H1 (cell line): ENCODE data around the gene MROH2B. TPM values are rescaled to one million over a fixed set of nuclear protein-coding genes. Genes with fewer than 3 reads are reported as not detected.

Experiments used
- CTCF ChIA-PET: fragments of 300-600 bp; sonication (Branson Sonifier 250); formaldehyde crosslinking; loops from one replicate; lab custom pipeline; 2021; ENCODE audit not compliant: partially characterized antibody; lab: Charles Lee
- POLR2A ChIA-PET: fragments of 300-600 bp; sonication (Branson Sonifier 250); formaldehyde crosslinking; loops from one replicate; lab custom pipeline; 2021; ENCODE audit warnings: inconsistent platforms; ENCODE audit not compliant: partially characterized antibody; lab: Charles Lee
- DNase-seq, 2 experiments: peaks; one replicate each; pipeline versions ENCODE4 v3.0.0 to v3.0.0-alpha.2; 2010 to 2022; ENCODE audit warnings: low spot score in 2 of 2, low read depth in 1 of 2, mixed read lengths in 1 of 2
- FAIRE-seq: peaks from 2 replicates; lab custom pipeline; 2011; peaks lifted over from hg19 to GRCh38; lab: Jason Lieb, UNC
- H2AFZ ChIP-seq: 2 replicates; pipeline ENCODE4 v1.8.1; 2012; ENCODE audit warnings: low read length, inconsistent platforms
- H2AK5ac ChIP-seq: 2 replicates; pipeline ENCODE4 v1.6.1; 2013; ENCODE audit warnings: low read depth, low read length
- H2BK120ac ChIP-seq: replicated peaks from 2 replicates; pipeline ENCODE3; 2013; ENCODE audit warnings: low read depth, low read length, inconsistent platforms
- H2BK12ac ChIP-seq: 2 replicates; pipeline ENCODE4 v1.6.1; 2013; ENCODE audit warnings: low read depth, low read length
- H2BK15ac ChIP-seq: 2 replicates; pipeline ENCODE4 v1.6.1; 2013; ENCODE audit warnings: low read length
- H2BK20ac ChIP-seq: 2 replicates; pipeline ENCODE4 v1.6.1; 2013; ENCODE audit warnings: low read length
- H2BK5ac ChIP-seq: 2 replicates; pipeline ENCODE4 v1.6.1; 2013; ENCODE audit warnings: low read depth, low read length
- H3K14ac ChIP-seq: 2 replicates; pipeline ENCODE4 v1.6.1; 2013; ENCODE audit warnings: inconsistent platforms; ENCODE audit not compliant: insufficient read length
- H3K18ac ChIP-seq: 2 replicates; pipeline ENCODE4 v1.6.1; 2013; ENCODE audit warnings: low read length; ENCODE audit errors: extremely low read depth
- H3K23ac ChIP-seq: 2 replicates; pipeline ENCODE4 v1.6.1; 2013; ENCODE audit warnings: inconsistent platforms; ENCODE audit not compliant: insufficient read length
- H3K23me2 ChIP-seq: 2 replicates; pipeline ENCODE4 v1.6.1; 2013; ENCODE audit warnings: low read depth, low read length
- H3K27ac ChIP-seq: 2 replicates; pipeline ENCODE4 v1.6.1; 2011; ENCODE audit warnings: low read depth, low read length, inconsistent platforms
- H3K27me3 ChIP-seq, 4 experiments: replicated peaks in 1 of 4; 1 replicate in 1 of 4; 2 replicates in 3 of 4; pipeline versions ENCODE4 v1.6.1 to v1.8.1; 2011 to 2013; ENCODE audit warnings: low read length in 3 of 4, mild to moderate bottlenecking in 3 of 4, inconsistent platforms in 2 of 4, mixed read lengths in 2 of 4, moderate library complexity in 1 of 4; ENCODE audit not compliant: control insufficient read depth in 3 of 4, insufficient read depth in 3 of 4; ENCODE audit errors: extremely low read depth in 1 of 4
- H3K36me3 ChIP-seq, 4 experiments: 2 replicates each; pipeline versions ENCODE4 v1.6.1 to v1.8.1; 2011 to 2013; ENCODE audit warnings: mild to moderate bottlenecking in 4 of 4, low read length in 3 of 4, moderate library complexity in 2 of 4, control low read depth in 1 of 4, inconsistent platforms in 1 of 4; ENCODE audit not compliant: insufficient read depth in 4 of 4, control insufficient read depth in 2 of 4
- H3K4ac ChIP-seq: replicated peaks from 2 replicates; pipeline ENCODE3; 2013; ENCODE audit warnings: low read length, low read depth, mixed read lengths, inconsistent platforms; ENCODE audit not compliant: insufficient read length
- H3K4me1 ChIP-seq, 4 experiments: replicated peaks in 1 of 4; 1 replicate in 1 of 4; 2 replicates in 3 of 4; pipeline versions ENCODE4 v1.6.1 to v1.8.1; 2011 to 2013; ENCODE audit warnings: low read length in 3 of 4, inconsistent platforms in 2 of 4, mixed read lengths in 1 of 4; ENCODE audit not compliant: insufficient read depth in 4 of 4, control insufficient read depth in 3 of 4
- H3K4me2 ChIP-seq, 2 experiments: 2 replicates each; pipeline versions ENCODE4 v1.6.1 to v1.8.1; 2011 to 2013; ENCODE audit warnings: low read depth in 2 of 2, low read length in 2 of 2, control low read depth in 1 of 2, inconsistent platforms in 1 of 2, mild to moderate bottlenecking in 1 of 2; ENCODE audit not compliant: insufficient read depth in 1 of 2
- H3K4me3 ChIP-seq, 4 experiments: fragments of 200-600, 300-600 bp in 1 of 4; sonication (generic), shearing (Covaris generic), sonication (Bioruptor Twin) in 1 of 4; 2 replicates each; pipeline versions ENCODE4 v1.5.1 to v1.8.1; 2011 to 2016; ENCODE audit warnings: low read length in 4 of 4, low read depth in 3 of 4, control low read depth in 2 of 4, inconsistent platforms in 2 of 4, mild to moderate bottlenecking in 2 of 4, mixed read lengths in 1 of 4, moderate library complexity in 1 of 4; ENCODE audit not compliant: insufficient read depth in 2 of 4; ENCODE audit errors: extremely low read depth in 1 of 4
- H3K56ac ChIP-seq: replicated peaks from 2 replicates; pipeline ENCODE3; 2013; ENCODE audit warnings: low read depth, mild to moderate bottlenecking, mixed read lengths, low read length, inconsistent platforms; ENCODE audit not compliant: insufficient read length
- H3K79me1 ChIP-seq: 2 replicates; pipeline ENCODE4 v1.6.1; 2013; ENCODE audit warnings: low read depth, low read length, control low read depth
- H3K79me2 ChIP-seq, 2 experiments: 2 replicates each; pipeline versions ENCODE4 v1.6.1 to v1.8.1; 2012 to 2013; ENCODE audit warnings: low read length in 2 of 2, mild to moderate bottlenecking in 2 of 2, inconsistent platforms in 1 of 2; ENCODE audit not compliant: insufficient read depth in 2 of 2, control insufficient read depth in 1 of 2
- H3K9ac ChIP-seq, 4 experiments: replicated peaks in 1 of 4; 1 replicate in 1 of 4; 2 replicates in 3 of 4; pipeline versions ENCODE4 v1.6.1 to v1.8.1; 2011 to 2013; ENCODE audit warnings: low read depth in 3 of 4, low read length in 3 of 4, control low read depth in 2 of 4, mild to moderate bottlenecking in 2 of 4, moderate library complexity in 2 of 4, inconsistent platforms in 1 of 4; ENCODE audit errors: extremely low read depth in 1 of 4
- H3K9me3 ChIP-seq, 2 experiments: 2 replicates each; pipeline versions ENCODE4 v1.6.1 to v1.8.1; 2012 to 2013; ENCODE audit warnings: mild to moderate bottlenecking in 2 of 2, moderate library complexity in 2 of 2, control low read depth in 1 of 2, inconsistent platforms in 1 of 2, low read depth in 1 of 2, low read length in 1 of 2, mixed read lengths in 1 of 2; ENCODE audit not compliant: insufficient read depth in 2 of 2
- H4K20me1 ChIP-seq, 2 experiments: replicated peaks in 1 of 2; 2 replicates each; pipeline versions ENCODE3 to v1.8.1; 2011 to 2013; ENCODE audit warnings: inconsistent platforms in 2 of 2, low read length in 2 of 2, mild to moderate bottlenecking in 1 of 2; ENCODE audit not compliant: insufficient read depth in 2 of 2, control insufficient read depth in 1 of 2
- H4K5ac ChIP-seq: 2 replicates; pipeline ENCODE4 v1.6.1; 2013; ENCODE audit warnings: low read length, low read depth, mixed read lengths, inconsistent platforms; ENCODE audit not compliant: insufficient read length
- H4K8ac ChIP-seq: 2 replicates; pipeline ENCODE4 v1.8.0; 2013; ENCODE audit warnings: mild to moderate bottlenecking, moderate library complexity, low read length, inconsistent platforms; ENCODE audit not compliant: insufficient read depth; ENCODE audit errors: extremely low read depth
- H4K91ac ChIP-seq: replicated peaks from 2 replicates; pipeline ENCODE3; 2013; ENCODE audit warnings: low read length, mixed read lengths, inconsistent platforms; ENCODE audit not compliant: insufficient read length
- RAD21 ChIP-seq, 2 experiments: IDR thresholded peaks in 1 of 2; conservative IDR thresholded peaks in 1 of 2; 2 replicates each; pipeline ENCODE4 v1.6.1; 2011; ENCODE audit warnings: low read depth in 2 of 2, low read length in 2 of 2, improper control_type of control experiment in 1 of 2, inconsistent platforms in 1 of 2, mild to moderate bottlenecking in 1 of 2, moderate library complexity in 1 of 2
- YY1 ChIP-seq: IDR thresholded peaks from 2 replicates; pipeline ENCODE4 v1.6.1; 2011; ENCODE audit warnings: low read depth, mild to moderate bottlenecking, low read length
- WGBS, 2 experiments: shearing (Covaris generic) in 1 of 2; methylation state at CpG; one replicate each; pipeline versions ENCODE4 v1.1.6 to v1.1.7; 2013 to 2015; ENCODE audit warnings: low lambda C conversion rate in 2 of 2, mixed read lengths in 2 of 2, inconsistent platforms in 1 of 2, low coverage in 1 of 2, missing lambda C conversion rate in 1 of 2; ENCODE audit not compliant: insufficient replicate concordance in 2 of 2, insufficient coverage in 1 of 2, insufficient read length in 1 of 2; ENCODE audit errors: extremely low coverage in 1 of 2, missing lambda C conversion rate in 1 of 2; 5-methylcytosine and 5-hydroxymethylcytosine counted together
- polyA plus RNA-seq, 7 experiments: library from polyadenylated mRNA; depleted of rRNA in 3 of 7; stranded (reverse) in 5 of 7; unstranded in 2 of 7; fragments of >200 nt in 5 of 7; fragments of 200-250 nt in 2 of 7; gene quantifications; 1 replicate in 5 of 7; 2 replicates in 1 of 7; 4 replicates in 1 of 7; pipeline versions ENCODE4 v1.2.1 to v1.2.3, GENCODE V29; 2011 to 2013; ENCODE audit warnings: missing spikeins in 2 of 7, mixed read lengths in 2 of 7
- total RNA-seq: library from RNA; stranded (reverse); fragmentation: NEBNext Ultra II Directional; extraction: Animal tissue kit (Norgen Biotek cat#: 25700); gene quantifications from 2 replicates; pipeline ENCODE4 v1.2.1, GENCODE V29; 2021

The MROH2B gene
- total and polyA plus RNA-seq, 2 of the 8 experiments (the other 6 are each of a cell fraction or from before 2014, with no cell fraction given) = not detected

DNA sequence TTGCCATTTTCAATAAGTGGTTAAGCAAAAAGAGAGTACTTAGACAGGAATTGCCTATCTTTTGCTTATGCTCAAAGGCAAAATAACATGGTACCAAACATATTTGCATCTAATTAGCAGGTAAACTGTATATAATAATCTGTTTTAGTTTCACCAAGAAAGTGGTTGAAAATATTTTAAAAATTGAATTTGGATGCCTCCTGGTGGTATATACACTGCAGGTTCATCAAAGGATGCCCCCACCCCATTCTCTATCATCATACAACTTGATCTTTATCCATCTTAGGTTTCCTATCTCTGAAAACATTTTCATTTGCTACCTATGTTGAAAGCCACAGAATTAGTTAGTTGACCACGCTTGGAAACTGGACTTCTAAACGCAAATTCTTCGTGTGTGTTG, 47.0 kb upstream of the MROH2B start:
- H2BK20ac ChIP-seq = no peak overlapping the region
- no peaks in the 10 kb centered on the region for H3K4me1 ChIP-seq
- H2AFZ ChIP-seq = no peak overlapping the region
- H4K8ac ChIP-seq = no peak overlapping the region
- H3K4me3 ChIP-seq = no peak overlapping the region
- H2BK15ac ChIP-seq = no peak overlapping the region
- WGBS, 2 experiments = 94% methylated on average over 3 of the region's 3 CpGs; no CpG with 5 or more reads in 1 of the 2 experiments
- H4K20me1 ChIP-seq = no peaks in the 10 kb centered on the region
- no peak overlapping the region for H3K27ac ChIP-seq
- no peak overlapping the region for H2BK5ac ChIP-seq
- FAIRE-seq (no peak), DNase-seq (no peak)
- H3K36me3 ChIP-seq = peaks cover 0 to 4% (median 0%) of the 10 kb centered on the region in 4 experiments; a peak in 1 of 8 replicates
- no peaks in the 10 kb centered on the region for H3K27me3 ChIP-seq
- H3K79me1 ChIP-seq = no peaks in the 10 kb centered on the region
- H3K4ac ChIP-seq = no peak overlapping the region
- no peak overlapping the region for H2AK5ac ChIP-seq
- no peaks in the 10 kb centered on the region for H3K79me2 ChIP-seq
- no peak overlapping the region for H4K91ac ChIP-seq
- TF ChIP-seq RAD21 (IDR thresholded peaks at IDR 0.05 in 1 of 2, conservative IDR thresholded peaks at IDR 0.05 in 1 of 2; ENCODE audit: low read depth in 2 of 2, low read length in 2 of 2) (peak in 1 of 2 experiments; percentile 26; a peak in 2 of 4 replicates), YY1 (no peak)
- H3K56ac ChIP-seq = no peak overlapping the region
- H3K14ac ChIP-seq = no peak overlapping the region
- H3K9me3 ChIP-seq = peaks cover 3 to 6% of the 10 kb centered on the region in 2 experiments; a peak in 1 of 4 replicates
- H3K9ac ChIP-seq = no peak overlapping the region
- no peaks in the 10 kb centered on the region for H3K23me2 ChIP-seq
- no peak overlapping the region for H3K23ac ChIP-seq
- ChIA-PET POLR2A (no interaction called here), CTCF (interaction anchor here (0.6 to 2.1 kb wide), 3 partner anchors 10 to 1273 kb away, joined by 3 to 7 read pairs (median 4); no protein-coding TSS in a partner anchor)
- H2BK120ac ChIP-seq = no peak overlapping the region
- no peak overlapping the region for H2BK12ac ChIP-seq
- no peak overlapping the region for H3K4me2 ChIP-seq
- no peak overlapping the region for H3K18ac ChIP-seq
- no peak overlapping the region for H4K5ac ChIP-seq
